Amniotic stem cell (primary cell): ENCODE measurements around the gene FAM241A.
"Not testable (repeated sequence)": the region's sequence is repeated elsewhere in the genome, so short reads cannot be mapped to it uniquely, and the experiment has no call there.

Source experiments
- DNase-seq: peaks from one replicate; lab custom pipeline; 2025; lab: John Stamatoyannopoulos, UW

FAM241A gene

DNA sequence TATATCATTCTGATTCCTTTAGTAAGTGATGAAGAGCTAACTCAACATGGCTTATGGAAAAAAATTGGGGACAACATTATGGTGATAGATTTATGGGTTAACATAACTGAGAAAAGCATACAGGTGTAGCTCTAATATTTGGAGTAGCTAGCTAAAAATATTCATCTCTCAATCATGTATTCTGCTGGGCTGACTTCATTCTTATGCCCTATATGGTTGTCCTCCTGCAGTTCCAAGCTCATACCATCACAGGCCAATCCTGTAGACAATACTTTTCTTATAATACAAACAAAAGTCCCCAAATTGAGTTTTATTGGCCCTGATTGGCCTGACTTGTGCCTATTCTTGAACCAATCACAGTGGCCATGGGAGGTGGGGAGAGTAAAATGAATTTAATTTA lies 6.7 kb upstream of the FAM241A start:
- DNase-seq = no peak

- DNase-seq = no peak
Measured at GRCh38 chr4:112140536-112140935, 4.7 kb upstream of the FAM241A start.

DNA sequence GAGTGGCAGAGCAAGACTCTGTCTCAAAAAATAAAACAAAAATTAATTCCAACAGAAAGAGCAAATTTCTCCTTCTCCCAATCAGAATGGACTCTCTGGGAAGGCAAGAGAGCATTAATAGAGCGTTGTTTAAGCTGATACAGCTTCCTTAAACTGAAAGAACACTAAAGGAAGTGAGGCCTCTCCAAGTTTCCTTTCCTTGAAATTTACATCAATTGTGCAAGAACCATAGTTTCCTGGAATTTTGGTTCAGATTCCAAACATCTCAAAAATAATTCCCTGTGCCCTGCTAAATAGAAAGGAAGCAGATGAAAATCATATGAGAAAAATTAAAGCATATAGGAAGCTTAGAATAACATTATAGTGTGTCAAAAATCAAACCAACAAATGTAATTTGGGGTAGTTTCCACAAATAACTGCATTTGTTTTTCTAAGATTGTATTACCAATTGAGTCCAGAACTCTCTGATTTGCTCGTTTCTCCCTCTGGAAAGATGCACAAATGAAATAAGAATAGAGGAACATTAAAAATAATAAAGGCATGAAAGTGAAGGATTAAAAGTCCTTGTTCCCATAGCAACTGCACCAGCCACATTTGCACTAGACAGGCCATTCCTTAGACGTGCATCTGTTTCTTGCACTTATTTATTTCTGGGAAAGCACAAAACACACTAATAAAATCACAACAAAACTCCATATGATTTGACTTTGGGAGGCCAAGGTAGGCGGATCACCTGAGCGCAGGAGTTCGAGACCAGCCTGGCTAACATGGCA lies 3.7 kb upstream of the FAM241A start:
- DNase-seq = no peak

- DNase-seq = no peak
Measured at GRCh38 chr4:112142182-112142581, 3.1 kb upstream of the FAM241A start.

DNA sequence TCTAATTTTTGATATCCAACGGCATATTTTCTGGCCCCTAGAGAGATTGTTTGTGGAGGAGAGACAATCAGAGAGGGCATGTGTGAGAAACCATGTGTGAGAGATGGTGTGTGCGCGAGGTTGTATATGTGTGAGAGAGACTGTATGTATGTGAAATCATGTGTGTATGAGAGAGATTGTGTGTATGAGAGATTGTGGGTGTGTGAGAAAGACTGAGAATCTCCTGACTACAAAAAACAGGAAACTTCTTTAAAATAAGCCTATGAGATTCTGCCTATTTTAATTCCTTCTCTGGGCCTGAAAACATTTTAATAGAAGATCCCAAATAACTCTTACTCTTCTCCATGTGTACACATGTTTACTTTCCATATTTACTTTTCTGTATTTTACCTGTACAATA lies 1.5 kb upstream of the FAM241A start:
- no peak for DNase-seq

- DNase-seq = no peak
Measured at GRCh38 chr4:112144546-112145325, 518 bp upstream of the FAM241A start.

GRCh38 chr4:112145790-112146501 lies 692 bp downstream of the FAM241A start:
- DNase-seq = no peak

GRCh38 chr4:112146502-112146813 lies 1.2 kb downstream of the FAM241A start:
- no peak for DNase-seq

GRCh38 chr4:112147697-112148096 lies 2.4 kb downstream of the FAM241A start:
- no peak for DNase-seq

DNA sequence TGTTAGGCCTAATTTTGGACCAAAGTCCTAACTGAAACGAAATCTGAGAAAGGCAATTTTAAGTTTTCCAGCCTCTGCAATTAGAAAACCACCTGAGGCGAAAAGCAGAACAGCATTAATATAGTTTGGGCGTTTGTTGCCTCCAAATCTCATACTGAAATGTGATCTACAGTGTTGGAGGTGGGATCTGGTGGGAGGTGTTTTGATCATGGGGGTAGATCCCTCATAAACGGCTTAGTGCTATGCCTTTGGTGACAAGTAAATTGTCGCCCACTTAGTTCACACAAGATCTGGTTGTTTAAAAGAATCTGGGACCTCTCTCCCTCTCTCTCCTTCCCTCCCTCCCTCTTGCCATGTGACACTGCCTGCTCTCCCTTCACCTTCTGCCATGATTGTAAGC lies 5.7 kb downstream of the FAM241A start:
- DNase-seq = no peak

- DNase-seq = no peak
Measured at GRCh38 chr4:112152521-112152920, 7.3 kb downstream of the FAM241A start.

- no peak for DNase-seq
Measured at GRCh38 chr4:112153211-112153791, 8.0 kb downstream of the FAM241A start.

DNA sequence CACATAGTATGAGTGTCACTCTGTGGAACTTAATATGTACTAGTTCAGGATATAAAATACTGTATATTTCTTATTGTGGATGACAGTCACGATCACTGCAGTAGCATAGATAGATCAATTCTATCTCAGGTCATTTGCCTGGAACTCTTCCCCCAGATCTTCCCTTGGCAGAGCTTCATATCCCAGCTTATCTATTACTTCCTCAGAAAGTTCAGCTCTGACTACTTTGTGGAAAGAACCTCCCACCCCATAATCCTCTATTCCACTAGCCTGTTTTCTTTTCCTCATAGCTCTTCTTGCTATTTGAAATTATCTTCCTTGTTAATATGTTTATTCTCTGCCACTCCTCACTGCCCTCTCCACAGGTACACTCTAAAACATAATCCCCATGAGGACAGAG lies 10.9 kb downstream of the FAM241A start:
- DNase-seq = no peak

- no peak for DNase-seq
Measured at GRCh38 chr4:112156553-112156952, 11.3 kb downstream of the FAM241A start.

DNA sequence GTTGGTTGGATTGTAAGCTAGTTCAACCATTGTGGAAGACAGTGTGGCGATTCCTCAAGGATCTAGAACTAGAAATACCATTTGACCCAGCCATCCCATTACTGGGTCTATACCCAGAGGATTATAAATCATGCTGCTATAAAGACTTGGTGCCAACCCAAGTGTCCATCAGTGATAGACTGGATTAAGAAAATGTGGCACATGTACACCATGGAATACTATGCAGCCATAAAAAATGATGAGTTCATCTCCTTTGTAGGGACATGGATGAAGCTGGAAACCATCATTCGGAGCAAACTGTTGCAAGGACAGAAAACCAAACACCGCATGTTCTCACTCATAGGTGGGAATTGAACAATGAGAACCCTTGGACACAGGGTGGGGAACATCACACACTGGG lies 18.5 kb downstream of the FAM241A start:
- DNase-seq = not testable (repeated sequence)

DNA sequence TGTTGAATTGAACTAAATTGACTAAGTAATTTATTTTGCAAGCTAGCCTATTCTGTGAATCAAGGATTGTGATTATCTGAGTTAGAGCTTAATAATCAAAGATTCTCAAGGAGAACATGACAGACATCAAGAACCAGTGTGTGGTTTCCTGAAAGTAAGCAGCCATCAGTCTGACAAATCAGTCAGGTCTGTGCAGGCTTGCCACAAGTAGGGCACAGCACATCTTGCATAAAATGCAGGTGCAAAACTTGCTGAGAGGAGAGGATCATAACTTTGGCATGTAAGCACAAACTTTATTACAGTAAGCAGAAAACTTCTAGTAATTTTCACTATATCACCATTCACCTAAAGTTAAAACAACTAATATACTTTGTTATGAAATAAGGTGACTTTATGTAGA lies 22.5 kb downstream of the FAM241A start:
- no peak for DNase-seq

- DNase-seq = no peak
Measured at GRCh38 chr4:112168719-112169500, 23.7 kb downstream of the FAM241A start.

GRCh38 chr4:112170451-112170993 lies 25.3 kb downstream of the FAM241A start:
- DNase-seq = peak; percentile 40

DNA sequence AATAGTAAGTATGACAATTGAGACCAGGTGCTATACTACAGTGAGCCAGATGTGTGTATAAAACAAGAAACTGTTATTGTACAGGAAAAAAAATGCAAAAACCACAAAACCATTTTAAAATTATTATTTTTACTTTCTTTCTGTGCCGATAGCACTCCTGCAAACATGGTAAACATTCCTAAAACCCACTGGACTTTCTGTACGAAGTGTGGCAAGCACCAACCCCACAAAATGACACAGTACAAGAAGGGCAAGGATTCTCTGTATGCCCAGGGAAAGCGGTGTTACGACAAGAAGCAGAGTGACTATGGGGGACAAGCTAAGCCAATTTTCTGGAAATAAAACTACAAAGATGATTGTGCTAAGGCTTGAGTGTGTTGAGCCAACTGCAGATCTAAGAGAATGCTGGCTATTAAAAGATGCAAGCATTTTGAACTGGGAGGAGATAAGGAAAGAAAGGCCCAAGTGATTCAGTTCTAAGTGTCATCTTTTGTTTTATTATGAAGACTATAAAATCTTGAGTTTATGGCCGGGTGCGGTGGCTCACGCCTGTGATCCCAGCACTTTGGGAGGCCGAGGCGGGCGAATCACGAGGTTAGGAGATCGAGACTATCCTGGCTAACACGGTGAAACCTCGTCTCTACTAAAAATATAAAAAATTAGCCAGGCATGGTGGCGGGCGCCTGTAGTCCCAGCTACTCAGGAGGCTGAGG lies 26.0 kb downstream of the FAM241A start:
- DNase-seq = not testable (repeated sequence)

- no peak for DNase-seq
Measured at GRCh38 chr4:112172180-112172579, 26.9 kb downstream of the FAM241A start.
